Measurements from ENCODE around the gene BRK1.

DNA sequence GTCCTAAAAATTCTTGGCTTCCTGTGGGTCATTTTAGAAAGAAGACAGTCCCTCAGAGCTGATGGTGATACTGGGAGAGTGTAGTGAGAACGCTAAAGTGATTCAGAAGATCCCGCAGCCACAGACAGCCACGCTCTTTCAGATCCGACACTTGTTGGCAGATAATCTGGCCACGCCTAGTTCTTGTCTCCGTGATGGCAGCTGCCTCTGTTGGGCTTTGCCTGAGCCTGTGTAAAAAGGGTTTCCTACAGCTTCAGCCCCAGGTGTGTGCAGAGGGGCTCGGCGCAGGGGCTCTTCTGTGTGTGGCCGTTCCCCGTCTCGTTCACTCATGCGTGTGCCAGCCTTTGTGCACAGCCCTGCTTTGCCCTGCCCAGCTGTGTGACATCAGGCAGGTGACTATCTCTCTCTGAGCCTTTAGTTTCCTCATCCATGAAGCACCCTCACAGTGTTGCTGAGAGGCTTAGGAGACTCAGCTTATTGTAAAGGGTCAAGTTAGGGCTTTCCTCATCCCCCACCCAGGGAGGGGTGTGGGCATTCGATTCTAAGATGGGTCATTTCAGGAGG lies 55.5 kb downstream of the BRK1 start:
- TF ChIP-seq, protein P1, sequence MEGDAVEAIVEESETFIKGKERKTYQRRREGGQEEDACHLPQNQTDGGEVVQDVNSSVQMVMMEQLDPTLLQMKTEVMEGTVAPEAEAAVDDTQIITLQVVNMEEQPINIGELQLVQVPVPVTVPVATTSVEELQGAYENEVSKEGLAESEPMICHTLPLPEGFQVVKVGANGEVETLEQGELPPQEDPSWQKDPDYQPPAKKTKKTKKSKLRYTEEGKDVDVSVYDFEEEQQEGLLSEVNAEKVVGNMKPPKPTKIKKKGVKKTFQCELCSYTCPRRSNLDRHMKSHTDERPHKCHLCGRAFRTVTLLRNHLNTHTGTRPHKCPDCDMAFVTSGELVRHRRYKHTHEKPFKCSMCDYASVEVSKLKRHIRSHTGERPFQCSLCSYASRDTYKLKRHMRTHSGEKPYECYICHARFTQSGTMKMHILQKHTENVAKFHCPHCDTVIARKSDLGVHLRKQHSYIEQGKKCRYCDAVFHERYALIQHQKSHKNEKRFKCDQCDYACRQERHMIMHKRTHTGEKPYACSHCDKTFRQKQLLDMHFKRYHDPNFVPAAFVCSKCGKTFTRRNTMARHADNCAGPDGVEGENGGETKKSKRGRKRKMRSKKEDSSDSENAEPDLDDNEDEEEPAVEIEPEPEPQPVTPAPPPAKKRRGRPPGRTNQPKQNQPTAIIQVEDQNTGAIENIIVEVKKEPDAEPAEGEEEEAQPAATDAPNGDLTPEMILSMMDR (IDR thresholded peaks at IDR 0.05), result no peak
- no peak for TF ChIP-seq POLR2AphosphoS5 (IDR thresholded peaks at IDR 0.05)
